DMS53 (cell line): ENCODE measurements around the gene PFN2.
"Not testable (repeated sequence)": the region's sequence is repeated elsewhere in the genome, so short reads cannot be mapped to it uniquely, and the experiment has no call there.

Experiments
- DNase-seq: peaks from one replicate; lab custom pipeline; 2025; lab: John Stamatoyannopoulos, UW

Gene PFN2

GRCh38 chr3:149968216-149968615, 2.5 kb downstream of the PFN2 start:
- peak; percentile 20 for DNase-seq

- peak; percentile 66 for DNase-seq
Observed at GRCh38 chr3:149967086-149967685, 3.5 kb downstream of the PFN2 start.

- DNase-seq, result no peak
Observed at GRCh38 chr3:149965278-149965677, 5.4 kb downstream of the PFN2 start.

- DNase-seq, result no peak
Observed at GRCh38 chr3:149964291-149964690, 6.4 kb downstream of the PFN2 start.

GRCh38 chr3:149963485-149963884, 7.2 kb downstream of the PFN2 start:
- DNase-seq, result no peak

- no peak for DNase-seq
Observed at GRCh38 chr3:149959443-149959842, 11.3 kb downstream of the PFN2 start.

GRCh38 chr3:149958171-149958796, 12.4 kb downstream of the PFN2 start:
- DNase-seq, result no peak

GRCh38 chr3:149957361-149958125, 13.2 kb downstream of the PFN2 start:
- DNase-seq, result no peak

- no peak for DNase-seq
Observed at GRCh38 chr3:149955449-149955848, 15.2 kb downstream of the PFN2 start.

GRCh38 chr3:149954812-149955211, 15.9 kb downstream of the PFN2 start:
- no peak for DNase-seq

- DNase-seq, result no peak
Observed at GRCh38 chr3:149949181-149949580, 21.5 kb downstream of the PFN2 start.

GRCh38 chr3:149947231-149947630, 23.5 kb downstream of the PFN2 start:
- no peak for DNase-seq

- DNase-seq, result not testable (repeated sequence)
Observed at GRCh38 chr3:149943966-149944365, 26.7 kb downstream of the PFN2 start.

GRCh38 chr3:149942409-149942808, 28.3 kb downstream of the PFN2 start:
- no peak for DNase-seq

- DNase-seq, result no peak
Observed at GRCh38 chr3:149941946-149942345, 28.7 kb downstream of the PFN2 start.

- no peak for DNase-seq
Observed at GRCh38 chr3:149941186-149941585, 29.5 kb downstream of the PFN2 start.

GRCh38 chr3:149938392-149939055, 32.2 kb downstream of the PFN2 start:
- not testable (repeated sequence) for DNase-seq

- peak; percentile 71 for DNase-seq
Observed at GRCh38 chr3:149936812-149937230, 33.9 kb downstream of the PFN2 start.

- DNase-seq, result no peak
Observed at GRCh38 chr3:149934524-149934923, 36.2 kb downstream of the PFN2 start.

GRCh38 chr3:149933858-149934257, 36.8 kb downstream of the PFN2 start:
- no peak for DNase-seq

GRCh38 chr3:149933008-149933407, 37.7 kb downstream of the PFN2 start:
- DNase-seq, result no peak

- no peak for DNase-seq
Observed at GRCh38 chr3:149920119-149920518, 50.6 kb downstream of the PFN2 start.

- DNase-seq, result no peak
Observed at GRCh38 chr3:149919509-149919908, 51.2 kb downstream of the PFN2 start.
